ENCODE data around the gene CBX8. TPM values are rescaled to one million over a fixed set of nuclear protein-coding genes. Genes with fewer than 3 reads are reported as not detected.
A peak's percentile ranks its signal among the peaks of the same experiment; 100 is the strongest.

CBX8 gene
- total and polyA plus RNA-seq, 2 donors (not counting 3 experiments of a cell fraction or from before 2014, with no cell fraction given): 0.69 to 3.1 TPM

DNA sequence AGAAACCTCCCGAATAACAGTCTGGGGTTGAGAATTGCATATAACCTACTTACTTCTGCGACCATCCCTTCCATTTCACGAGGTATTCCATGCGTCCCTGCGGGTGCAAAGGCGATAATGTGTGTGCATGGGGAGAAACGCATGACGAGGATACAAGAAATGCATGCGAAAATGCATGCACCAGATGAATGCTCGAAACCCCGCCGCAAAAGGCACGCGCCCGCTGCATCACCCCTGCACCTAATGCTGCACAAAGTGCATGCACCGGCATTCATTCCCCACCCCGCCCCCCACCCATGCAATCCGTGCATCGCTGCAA, 474 bp downstream of the CBX8 start:
- no TSS peak for BruUV-seq (replicated peaks)
- Histone ChIP-seq H3K4me3 (replicated peaks in 1 of 3; ENCODE audit: insufficient read depth in 1 of 3, low read depth in 1 of 3, low read length in 3 of 3) (peak overlapping the region; percentile 41 to 79 (median 43)), H4K20me1 (replicated peaks; ENCODE audit: control insufficient read depth, extremely low read depth, insufficient read depth, low read length) (no peaks in the 10 kb centered on the region), H3K79me2 (ENCODE audit: control insufficient read depth, insufficient read depth, low read length) (no peaks in the 10 kb centered on the region), H3K27me3 (ENCODE audit: control insufficient read depth in 2 of 2, insufficient read depth in 2 of 2, low read length in 2 of 2) (peaks cover 40 to 60% of the 10 kb centered on the region in 2 experiments), H3K9me1 (replicated peaks; ENCODE audit: control insufficient read depth, extremely low read depth, insufficient read depth, low read length) (no peaks in the 10 kb centered on the region), H3K27ac (ENCODE audit: insufficient read depth, low read depth, low read length) (no peak overlapping the region), H3K36me3 (ENCODE audit: control insufficient read depth in 2 of 2, extremely low read depth in 1 of 2, insufficient read depth in 2 of 2, low read length in 2 of 2) (no peaks in the 10 kb centered on the region), H2AFZ (ENCODE audit: low read depth, low read length) (peak overlapping the region; percentile 74), H3K9ac (replicated peaks; ENCODE audit: extremely low read depth, insufficient read depth, low read length) (peak overlapping the region; percentile 62), H3K9me3 (replicated peaks; ENCODE audit: control insufficient read depth, insufficient read depth, low read length) (no peaks in the 10 kb centered on the region), H3K4me1 (ENCODE audit: control insufficient read depth, extremely low read depth, insufficient read depth, low read length) (peaks cover 19% of the 10 kb centered on the region), H3K4me2 (ENCODE audit: insufficient read depth, low read length) (peak overlapping the region; percentile 68)
- ChIA-PET POLR2A (interaction anchor here (0.7 kb wide), 1 partner anchor 43 kb away, joined by 6 read pairs; the partner anchor contains the start of gene CBX4), CTCF (interaction anchor here (0.7 to 3.2 kb wide), 13 partner anchors 11 to 212 kb away, joined by 3 to 20 read pairs (median 5); partner anchors contain the start of gene CBX4)
- intact Hi-C loops (cut with micrococcal nuclease): loop anchor here (2.0 kb wide), 2 partner anchors 42 to 192 kb away; partner anchors contain the start of gene CBX4
- no peak for TF ChIP-seq GATA2 (IDR thresholded peaks at IDR 0.05; ENCODE audit: insufficient read depth, insufficient read length, low read depth, low read length)
- TF ChIP-seq POLR2A (IDR thresholded peaks at IDR 0.05; ENCODE audit: low read depth, low read length): no peak
- TF ChIP-seq EZH2 (IDR thresholded peaks at IDR 0.05; ENCODE audit: borderline replicate concordance, low read depth, low read length, severe bottlenecking): peak; percentile 49
- no peak for TF ChIP-seq CTCF (IDR thresholded peaks at IDR 0.05; ENCODE audit: extremely low read depth in 1 of 2, insufficient read depth in 1 of 2, low read depth in 1 of 2, low read length in 2 of 2)
- no peak for TF ChIP-seq MAX (IDR thresholded peaks at IDR 0.05; ENCODE audit: insufficient read depth, insufficient read length)
- no peak for TF ChIP-seq POLR2AphosphoS5 (IDR thresholded peaks at IDR 0.05; ENCODE audit: insufficient read depth, low read depth, low read length)
- TF ChIP-seq JUN (IDR thresholded peaks at IDR 0.05; ENCODE audit: borderline replicate concordance, insufficient read depth, insufficient read length, low read depth): no peak
- DNase-seq (ENCODE audit: low read depth, low spot score) (no peak), FAIRE-seq (peak; percentile 12)
- dilution Hi-C loops (cut with MboI; ENCODE audit: extremely low pct_ligation_motif_present, low sequenced_read_pairs): no loop called here
